Rectal smooth muscle tissue (tissue), 1 donor: ENCODE results near the gene INHA.
A peak's percentile ranks its signal among the peaks of the same experiment; 100 is the strongest.

Experiments
- H3K27ac ChIP-seq: one replicate; pipeline ENCODE4 v1.7.0; 2013; ENCODE audit warnings: low read depth, low read length, inconsistent platforms
- H3K27me3 ChIP-seq: one replicate; pipeline ENCODE4 v1.7.0; 2013; ENCODE audit warnings: low read length; ENCODE audit not compliant: control insufficient read depth, insufficient read depth
- H3K36me3 ChIP-seq: one replicate; pipeline ENCODE4 v1.7.0; 2013; ENCODE audit warnings: low read length; ENCODE audit not compliant: control insufficient read depth, insufficient read depth
- H3K4me1 ChIP-seq: one replicate; pipeline ENCODE4 v1.7.0; 2013; ENCODE audit warnings: low read length; ENCODE audit not compliant: control insufficient read depth, insufficient read depth
- H3K4me3 ChIP-seq: one replicate; pipeline ENCODE4 v1.7.0; 2013; ENCODE audit warnings: low read length
- H3K9ac ChIP-seq: one replicate; pipeline ENCODE4 v1.7.0; 2013; ENCODE audit warnings: low read length

The INHA gene

DNA sequence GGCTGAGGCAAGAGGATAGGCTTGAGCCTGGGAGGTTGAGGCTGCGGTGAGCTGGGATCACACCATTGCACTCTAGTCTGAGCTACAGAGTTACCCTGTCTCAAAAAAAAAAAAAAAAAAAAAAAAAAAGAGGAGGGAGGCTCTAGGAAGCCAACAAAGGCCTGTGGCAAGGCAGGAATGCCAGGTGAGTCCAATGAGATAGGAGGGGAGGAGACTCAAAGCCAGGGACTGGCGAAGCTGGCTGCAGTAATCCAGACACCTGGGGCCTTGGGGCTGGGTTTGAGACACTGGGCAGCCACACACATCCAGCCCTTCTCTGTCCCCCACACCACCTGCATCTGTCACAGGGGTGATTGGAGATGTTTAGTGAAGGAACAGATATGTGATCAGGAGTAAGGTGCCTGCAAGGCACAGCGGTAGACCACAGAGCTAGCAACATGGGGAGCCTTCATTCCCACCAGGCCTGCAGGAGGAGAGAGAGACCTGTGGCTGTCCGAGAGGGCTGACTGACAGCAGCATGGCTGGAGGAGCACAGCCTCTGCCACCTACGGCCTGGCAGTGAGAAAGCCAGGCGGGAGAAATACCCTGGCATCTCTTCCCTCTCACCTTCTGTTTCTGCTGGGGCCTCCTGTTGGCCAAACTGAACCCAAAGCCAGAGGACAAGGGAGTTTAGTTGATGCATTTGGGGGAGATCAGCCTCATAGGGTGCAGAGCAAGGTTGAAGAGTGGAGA is 38.0 kb upstream of the INHA start:
- peaks cover 18% of the 10 kb centered on the region for H3K27me3 ChIP-seq
- no peak overlapping the region for H3K9ac ChIP-seq
- no peak overlapping the region for H3K27ac ChIP-seq
- H3K36me3 ChIP-seq: peaks cover 1% of the 10 kb centered on the region
- H3K4me3 ChIP-seq: no peak overlapping the region
- H3K4me1 ChIP-seq: no peaks in the 10 kb centered on the region

DNA sequence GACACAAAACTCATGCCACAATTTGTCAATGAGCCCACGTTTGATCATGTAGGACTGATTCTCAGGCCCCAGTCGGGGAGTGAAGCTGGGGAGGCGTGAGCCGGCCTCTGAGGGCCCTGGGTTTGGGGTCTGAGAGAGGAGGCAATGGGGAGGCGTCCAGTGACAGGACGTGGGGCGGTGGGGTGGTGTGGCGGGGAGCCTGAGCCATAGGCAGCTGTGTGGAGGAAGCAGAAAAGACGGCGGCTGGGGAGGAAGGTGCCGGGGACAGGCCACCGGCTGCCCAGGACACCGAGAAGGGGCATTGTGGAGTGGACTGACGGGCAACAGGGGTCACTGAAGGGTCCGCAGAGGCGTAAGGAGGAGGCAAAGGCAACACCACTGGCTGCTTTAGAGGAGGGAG is 35.7 kb upstream of the INHA start:
- Histone ChIP-seq H3K4me3 (no peak overlapping the region), H3K27me3 (peaks cover 6% of the 10 kb centered on the region), H3K9ac (no peak overlapping the region), H3K4me1 (peaks cover 1% of the 10 kb centered on the region), H3K27ac (no peak overlapping the region), H3K36me3 (peaks cover 3% of the 10 kb centered on the region)

DNA sequence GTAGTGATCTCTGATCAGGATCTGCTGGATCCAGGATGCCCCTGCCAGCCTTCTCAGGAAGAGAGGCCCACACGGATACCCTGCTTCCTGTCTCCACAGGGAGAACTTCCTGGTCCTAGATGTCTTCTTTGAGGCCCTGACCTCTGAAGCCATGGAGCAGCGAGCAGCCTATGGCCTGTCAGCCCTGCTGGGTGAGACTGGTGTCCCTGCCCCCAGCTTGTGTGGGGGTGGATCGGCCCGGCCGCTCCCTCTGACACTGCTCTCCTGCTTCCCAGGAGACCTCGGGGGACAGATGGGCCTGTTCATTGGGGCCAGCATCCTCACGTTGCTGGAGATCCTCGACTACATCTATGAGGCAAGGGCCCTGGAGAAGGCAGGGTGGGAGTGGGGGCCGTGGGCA is 35.1 kb upstream of the INHA start:
- Histone ChIP-seq H3K36me3 (peaks cover 3% of the 10 kb centered on the region), H3K4me1 (peaks cover 2% of the 10 kb centered on the region), H3K4me3 (no peak overlapping the region), H3K27ac (no peak overlapping the region), H3K27me3 (peaks cover 6% of the 10 kb centered on the region), H3K9ac (no peak overlapping the region)

DNA sequence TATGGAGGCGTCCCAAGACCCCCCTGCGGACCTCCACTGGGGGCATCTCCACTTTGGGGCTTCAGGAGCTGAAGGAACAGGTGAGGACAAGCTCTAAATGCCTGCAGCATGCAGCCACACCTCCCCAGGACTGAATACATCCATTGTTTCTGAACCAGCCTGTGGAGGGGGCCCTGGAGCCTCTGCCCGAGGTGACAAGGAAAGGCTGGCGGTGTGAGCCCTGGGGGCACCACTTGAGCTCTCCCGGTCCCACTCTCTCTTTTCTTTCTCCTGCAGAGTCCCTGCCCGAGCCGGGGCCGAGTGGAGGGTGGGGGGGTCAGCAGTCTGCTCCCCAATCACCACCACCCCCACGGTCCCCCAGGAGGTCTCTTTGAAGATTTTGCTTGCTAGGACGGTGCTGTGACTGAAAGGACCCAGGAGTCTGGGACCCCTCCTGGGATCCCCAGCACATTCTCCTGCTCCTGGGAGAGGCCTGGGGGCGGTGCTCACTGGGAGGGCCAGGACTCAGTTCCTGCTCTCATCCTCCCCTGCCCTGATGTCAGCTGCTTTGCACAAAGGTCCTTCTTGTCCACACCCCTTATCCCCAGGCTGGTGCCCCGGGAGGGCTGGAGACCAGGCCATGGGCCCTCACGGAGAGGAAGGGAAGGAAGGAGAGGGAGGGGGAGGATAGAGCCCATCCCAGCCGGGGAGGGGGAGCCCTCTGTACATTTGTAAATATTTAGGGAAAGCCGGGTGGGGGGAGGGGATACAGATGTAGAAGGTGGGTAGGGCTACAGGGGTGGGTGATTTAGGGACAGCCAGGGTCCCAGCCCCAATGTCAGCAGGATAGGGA is 34.2 kb upstream of the INHA start:
- no peak overlapping the region for H3K4me3 ChIP-seq
- H3K36me3 ChIP-seq: peaks cover 3% of the 10 kb centered on the region
- no peak overlapping the region for H3K27ac ChIP-seq
- H3K27me3 ChIP-seq: peaks cover 3% of the 10 kb centered on the region
- H3K9ac ChIP-seq: no peak overlapping the region
- H3K4me1 ChIP-seq: peaks cover 4% of the 10 kb centered on the region

DNA sequence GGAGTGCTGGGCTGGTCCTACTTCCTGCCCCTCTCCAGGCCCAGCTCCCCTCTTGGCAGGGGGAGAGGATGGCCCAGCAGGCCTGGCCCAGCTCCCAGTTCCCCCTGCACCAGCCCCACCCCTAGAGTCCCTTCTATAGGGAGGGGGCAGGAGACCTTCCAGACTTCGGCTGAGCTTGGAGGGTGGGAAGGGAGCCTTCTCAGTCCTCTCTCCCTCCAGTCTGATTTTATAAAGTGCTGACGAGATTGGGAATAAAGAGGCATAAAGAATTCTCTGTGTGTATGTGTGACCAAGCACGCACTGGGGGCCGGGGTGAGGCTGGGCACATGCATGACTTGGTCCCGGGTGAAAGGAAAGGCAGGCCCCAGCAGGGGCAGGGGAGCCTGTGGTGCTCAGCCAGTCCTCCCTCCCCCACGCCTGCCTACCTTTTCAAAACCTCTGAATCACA is 33.6 kb upstream of the INHA start:
- Histone ChIP-seq H3K9ac (no peak overlapping the region), H3K36me3 (peaks cover 3% of the 10 kb centered on the region), H3K27ac (no peak overlapping the region), H3K4me3 (no peak overlapping the region), H3K4me1 (peaks cover 4% of the 10 kb centered on the region), H3K27me3 (peaks cover 3% of the 10 kb centered on the region)

DNA sequence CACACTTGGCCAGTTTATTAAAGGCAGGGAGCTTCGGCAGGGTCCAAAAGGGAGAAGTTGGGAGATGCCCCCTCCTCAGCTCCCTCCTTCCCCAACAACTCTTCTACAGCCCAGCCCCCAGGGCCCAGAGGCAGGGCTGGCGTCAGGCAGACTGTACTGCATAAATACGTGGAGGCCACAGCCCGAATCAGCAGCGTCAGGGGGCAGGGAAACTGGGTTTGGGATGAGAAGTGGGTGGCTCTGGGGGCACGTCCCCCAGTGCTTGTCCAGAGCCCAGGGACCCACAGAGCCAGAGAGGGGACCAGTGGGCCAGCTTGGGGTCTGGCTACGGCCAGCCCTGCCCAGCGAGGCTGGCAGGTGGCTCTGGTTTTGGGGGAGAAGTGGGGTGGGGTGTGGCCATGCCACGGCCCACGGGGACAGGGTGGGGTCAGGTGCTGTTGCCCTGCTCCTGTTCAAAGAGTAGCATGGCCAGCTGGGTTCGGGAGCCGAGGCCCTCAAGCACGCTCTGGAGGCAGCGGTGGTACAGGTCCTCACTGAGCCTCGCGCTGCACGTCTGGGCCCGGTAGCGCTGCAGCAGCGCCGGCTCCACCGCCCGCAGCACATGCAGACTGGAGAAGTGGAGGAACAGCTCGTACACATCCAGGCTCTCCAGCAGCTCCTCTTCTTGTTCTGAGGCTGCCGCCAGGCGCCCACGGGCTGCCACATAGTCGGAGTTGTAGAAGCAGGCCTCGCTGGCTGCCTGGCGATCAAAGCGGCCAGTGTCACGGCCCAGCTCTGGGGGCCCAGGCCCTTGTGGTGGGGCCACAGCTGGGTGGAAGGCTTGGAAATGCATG is 32.9 kb upstream of the INHA start:
- no peak overlapping the region for H3K9ac ChIP-seq
- peaks cover 4% of the 10 kb centered on the region for H3K4me1 ChIP-seq
- H3K36me3 ChIP-seq: peaks cover 3% of the 10 kb centered on the region
- H3K4me3 ChIP-seq: no peak overlapping the region
- H3K27ac ChIP-seq: no peak overlapping the region
- peaks cover 3% of the 10 kb centered on the region for H3K27me3 ChIP-seq

DNA sequence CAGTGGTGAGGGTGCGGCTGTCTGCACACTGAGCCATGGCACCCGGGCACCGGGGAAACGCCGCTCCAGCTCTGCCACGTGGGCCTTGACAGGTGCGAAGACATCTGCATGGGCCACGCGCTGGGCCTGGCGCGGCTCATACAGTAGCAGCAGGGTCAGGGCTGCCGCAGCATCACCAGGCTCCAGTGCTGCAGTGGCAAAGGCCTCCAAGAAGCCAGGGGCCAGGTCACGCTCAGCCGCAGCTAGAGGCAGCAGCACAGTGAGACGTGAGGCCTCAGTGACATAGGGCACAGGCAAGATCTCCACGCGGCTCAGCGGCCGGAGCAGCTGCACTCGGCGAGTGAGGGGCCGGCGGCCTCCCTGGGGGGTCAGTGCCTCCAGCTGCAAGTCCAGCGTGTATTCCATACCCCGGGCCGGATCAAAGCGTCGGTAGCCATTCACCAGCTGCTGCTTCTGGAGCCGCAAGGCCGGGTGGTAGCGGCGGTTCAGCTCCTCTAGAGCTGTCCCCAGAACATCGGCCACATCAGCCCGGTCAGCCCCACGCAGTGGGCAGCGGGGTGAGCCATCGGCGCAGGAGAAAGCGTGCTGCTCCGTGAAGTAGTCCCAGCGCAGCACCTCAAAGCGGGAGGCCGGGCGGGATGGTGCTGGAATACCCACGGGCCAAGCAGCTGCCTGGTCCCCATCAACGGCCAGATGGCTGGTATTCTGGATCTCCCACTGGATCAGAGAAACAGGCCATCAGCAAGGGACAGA is 32.0 kb upstream of the INHA start:
- no peak overlapping the region for H3K9ac ChIP-seq
- H3K36me3 ChIP-seq: peaks cover 3% of the 10 kb centered on the region
- no peak overlapping the region for H3K27ac ChIP-seq
- peaks cover 4% of the 10 kb centered on the region for H3K4me1 ChIP-seq
- H3K4me3 ChIP-seq: no peak overlapping the region
- H3K27me3 ChIP-seq: no peaks in the 10 kb centered on the region

DNA sequence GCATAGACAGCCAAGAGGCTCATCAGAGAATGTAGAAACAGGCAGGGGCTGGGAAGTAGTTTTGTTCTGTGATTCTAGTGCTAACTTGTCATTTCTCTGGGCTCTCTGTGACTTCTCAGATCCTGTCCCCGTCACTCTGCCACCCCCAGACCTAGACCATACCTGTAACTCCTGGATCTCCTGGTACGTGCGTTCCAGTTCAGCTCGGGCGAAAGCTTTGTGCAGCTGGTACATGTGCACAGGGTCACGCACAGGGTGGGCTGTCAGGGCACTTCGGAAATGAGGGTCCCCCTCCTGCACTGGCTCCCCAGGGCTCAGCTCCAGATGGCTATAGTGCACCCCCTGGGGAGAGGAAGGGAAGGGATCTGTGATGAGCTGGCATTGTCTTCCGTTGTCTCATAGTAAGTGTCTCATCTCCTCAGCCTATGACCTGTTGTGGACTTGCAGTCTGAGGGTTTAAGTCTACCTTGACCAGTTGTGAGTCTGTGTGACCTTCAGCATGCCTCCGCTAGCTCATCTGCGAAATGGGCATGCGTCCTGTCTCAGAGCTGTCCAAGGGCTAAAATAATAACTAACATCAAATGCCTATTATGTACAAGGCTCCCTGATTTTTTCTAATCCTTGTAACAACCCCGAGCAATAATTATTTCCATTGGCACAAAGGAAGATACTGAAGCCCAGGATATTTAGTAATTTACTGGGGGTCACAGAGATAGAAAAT is 31.2 kb upstream of the INHA start:
- H3K27ac ChIP-seq: no peak overlapping the region
- H3K36me3 ChIP-seq: peaks cover 3% of the 10 kb centered on the region
- no peaks in the 10 kb centered on the region for H3K27me3 ChIP-seq
- H3K9ac ChIP-seq: no peak overlapping the region
- peaks cover 4% of the 10 kb centered on the region for H3K4me1 ChIP-seq
- H3K4me3 ChIP-seq: no peak overlapping the region

DNA sequence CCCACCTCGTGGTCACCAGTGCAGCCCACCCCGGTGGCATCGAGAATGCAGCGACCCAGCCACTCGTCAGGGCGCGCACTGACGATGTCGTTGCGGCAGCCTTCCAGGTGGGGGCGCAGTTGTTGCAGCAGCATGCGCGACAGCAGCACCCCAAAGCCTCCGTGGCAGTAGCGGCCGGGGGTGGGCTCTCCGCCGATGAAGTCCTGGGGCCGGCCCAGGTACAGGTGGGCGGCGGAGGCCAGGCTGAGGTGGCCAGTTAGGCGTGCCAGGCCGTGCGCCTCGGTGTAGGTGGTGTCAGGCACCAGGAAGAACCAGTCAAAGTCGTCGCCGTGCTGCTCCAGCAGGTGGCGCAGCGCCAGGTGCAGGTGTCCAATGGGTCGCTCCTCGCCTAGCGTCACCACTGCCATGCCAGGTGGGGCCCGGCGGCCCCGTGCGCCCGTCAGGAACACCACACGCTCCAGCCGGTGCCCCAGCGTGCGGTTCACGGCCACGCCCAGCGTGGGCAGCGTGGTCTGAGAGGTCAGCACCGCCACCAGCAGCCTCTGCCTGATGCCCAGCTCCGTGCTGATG is 30.4 kb upstream of the INHA start:
- H3K36me3 ChIP-seq: peaks cover 3% of the 10 kb centered on the region
- H3K4me1 ChIP-seq: peaks cover 4% of the 10 kb centered on the region
- peak overlapping the region; percentile 55 for H3K4me3 ChIP-seq
- no peak overlapping the region for H3K27ac ChIP-seq
- no peaks in the 10 kb centered on the region for H3K27me3 ChIP-seq
- no peak overlapping the region for H3K9ac ChIP-seq

DNA sequence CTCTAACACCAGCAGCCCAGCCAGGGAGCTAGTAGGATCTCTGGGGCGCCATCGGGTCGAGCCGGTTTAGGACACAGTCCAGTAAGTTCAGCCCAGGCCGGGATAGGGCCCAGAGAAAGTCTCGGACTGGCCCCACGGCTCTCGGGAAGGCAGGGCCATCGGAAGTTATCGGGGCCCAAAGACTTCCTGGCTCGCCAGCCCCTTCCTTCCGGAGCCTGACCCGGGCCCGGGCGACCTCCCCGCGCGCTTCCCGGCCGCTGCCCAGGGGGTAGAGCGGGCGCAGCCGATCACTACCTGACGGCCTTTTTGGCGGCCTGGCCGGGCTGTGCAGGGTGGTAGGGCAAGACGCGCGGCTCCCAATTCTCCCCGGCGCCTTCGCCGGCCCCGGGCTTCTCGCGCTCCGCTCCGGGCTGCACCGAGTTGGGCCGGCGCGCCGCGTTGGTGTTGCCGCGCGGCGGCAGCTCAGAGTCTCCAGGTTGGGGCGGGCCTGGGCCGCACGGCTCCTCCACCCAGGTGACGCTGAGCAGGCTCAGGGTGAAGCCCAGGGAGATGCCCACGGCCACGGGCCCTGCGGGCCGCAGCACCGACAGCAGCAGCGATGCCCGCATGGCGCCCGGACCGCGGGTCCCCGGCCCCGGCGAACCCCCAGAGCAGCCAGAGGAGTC is 29.0 kb upstream of the INHA start:
- Histone ChIP-seq H3K9ac (no peak overlapping the region), H3K27ac (peak overlapping the region; percentile 79), H3K27me3 (no peaks in the 10 kb centered on the region), H3K4me3 (peak overlapping the region; percentile 66), H3K36me3 (peaks cover 3% of the 10 kb centered on the region), H3K4me1 (peaks cover 4% of the 10 kb centered on the region)
